ENCODE data around the gene SPR. TPM values are rescaled to one million over a fixed set of nuclear protein-coding genes. Genes with fewer than 3 reads are reported as not detected.
"Not testable (repeated sequence)": the region's sequence is repeated elsewhere in the genome, so short reads cannot be mapped to it uniquely, and the experiment has no call there.

Gene SPR
- total and polyA plus RNA-seq, 2 donors (not counting 3 experiments of a cell fraction or from before 2014, with no cell fraction given), result 22.0 to 27.6 TPM

DNA sequence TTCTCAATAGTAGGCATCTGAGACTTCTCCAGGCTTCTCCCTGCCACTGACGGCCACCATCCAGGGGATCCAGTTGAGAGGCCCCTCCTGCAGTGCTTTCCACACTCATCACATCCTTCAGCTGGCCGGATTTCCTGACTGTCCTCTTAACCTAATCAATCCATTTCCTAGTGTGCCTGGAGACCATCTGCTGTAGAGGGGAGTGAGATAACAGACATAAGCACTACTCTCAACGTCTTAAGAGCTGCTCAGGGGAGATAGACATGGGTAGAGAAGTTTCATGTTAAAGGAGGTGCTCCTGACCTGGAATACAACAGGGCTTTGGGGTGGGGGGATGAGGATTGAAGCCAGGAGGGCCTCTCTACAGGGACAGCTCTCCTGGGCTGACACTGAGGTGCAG, 14.2 kb downstream of the SPR start:
- no TSS peak for BruUV-seq (replicated peaks)
- Histone ChIP-seq H3K9ac (replicated peaks; ENCODE audit: extremely low read depth, insufficient read depth, low read length) (no peak overlapping the region), H3K79me2 (ENCODE audit: control insufficient read depth, insufficient read depth, low read length) (no peaks in the 10 kb centered on the region), H2AFZ (ENCODE audit: low read depth, low read length) (no peak overlapping the region), H3K4me1 (ENCODE audit: control insufficient read depth, extremely low read depth, insufficient read depth, low read length) (peaks cover 1% of the 10 kb centered on the region), H3K27me3 (ENCODE audit: control insufficient read depth in 2 of 2, insufficient read depth in 2 of 2, low read length in 2 of 2) (peaks cover 26 to 51% of the 10 kb centered on the region in 2 experiments), H3K27ac (ENCODE audit: insufficient read depth, low read depth, low read length) (no peak overlapping the region), H3K9me3 (replicated peaks; ENCODE audit: control insufficient read depth, insufficient read depth, low read length) (no peaks in the 10 kb centered on the region), H3K9me1 (replicated peaks; ENCODE audit: control insufficient read depth, extremely low read depth, insufficient read depth, low read length) (no peaks in the 10 kb centered on the region), H4K20me1 (replicated peaks; ENCODE audit: control insufficient read depth, extremely low read depth, insufficient read depth, low read length) (no peaks in the 10 kb centered on the region), H3K4me3 (replicated peaks in 1 of 3; ENCODE audit: insufficient read depth in 1 of 3, low read depth in 1 of 3, low read length in 3 of 3) (no peak overlapping the region), H3K36me3 (ENCODE audit: control insufficient read depth in 2 of 2, extremely low read depth in 1 of 2, insufficient read depth in 2 of 2, low read length in 2 of 2) (no peaks in the 10 kb centered on the region), H3K4me2 (ENCODE audit: insufficient read depth, low read length) (no peak overlapping the region)
- FAIRE-seq, result no peak
- TF ChIP-seq JUN (IDR thresholded peaks at IDR 0.05; ENCODE audit: borderline replicate concordance, insufficient read depth, insufficient read length, low read depth) (no peak), MYC (IDR thresholded peaks at IDR 0.05; ENCODE audit: low read depth, low read length) (no peak), EZH2 (IDR thresholded peaks at IDR 0.05; ENCODE audit: borderline replicate concordance, low read depth, low read length, severe bottlenecking) (no peak), POLR2AphosphoS5 (IDR thresholded peaks at IDR 0.05; ENCODE audit: insufficient read depth, low read depth, low read length) (no peak), POLR2A (IDR thresholded peaks at IDR 0.05; ENCODE audit: low read depth, low read length) (no peak)
- TF ChIP-seq, protein P1, sequence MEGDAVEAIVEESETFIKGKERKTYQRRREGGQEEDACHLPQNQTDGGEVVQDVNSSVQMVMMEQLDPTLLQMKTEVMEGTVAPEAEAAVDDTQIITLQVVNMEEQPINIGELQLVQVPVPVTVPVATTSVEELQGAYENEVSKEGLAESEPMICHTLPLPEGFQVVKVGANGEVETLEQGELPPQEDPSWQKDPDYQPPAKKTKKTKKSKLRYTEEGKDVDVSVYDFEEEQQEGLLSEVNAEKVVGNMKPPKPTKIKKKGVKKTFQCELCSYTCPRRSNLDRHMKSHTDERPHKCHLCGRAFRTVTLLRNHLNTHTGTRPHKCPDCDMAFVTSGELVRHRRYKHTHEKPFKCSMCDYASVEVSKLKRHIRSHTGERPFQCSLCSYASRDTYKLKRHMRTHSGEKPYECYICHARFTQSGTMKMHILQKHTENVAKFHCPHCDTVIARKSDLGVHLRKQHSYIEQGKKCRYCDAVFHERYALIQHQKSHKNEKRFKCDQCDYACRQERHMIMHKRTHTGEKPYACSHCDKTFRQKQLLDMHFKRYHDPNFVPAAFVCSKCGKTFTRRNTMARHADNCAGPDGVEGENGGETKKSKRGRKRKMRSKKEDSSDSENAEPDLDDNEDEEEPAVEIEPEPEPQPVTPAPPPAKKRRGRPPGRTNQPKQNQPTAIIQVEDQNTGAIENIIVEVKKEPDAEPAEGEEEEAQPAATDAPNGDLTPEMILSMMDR (IDR thresholded peaks at IDR 0.05; ENCODE audit: extremely low read depth in 1 of 2, insufficient read depth in 1 of 2, low read depth in 1 of 2, low read length in 2 of 2), result no peak
- POLR2A ChIA-PET, result no interaction called here
- intact Hi-C loops (cut with micrococcal nuclease) (no loop called here), dilution Hi-C loops (cut with MboI; ENCODE audit: extremely low pct_ligation_motif_present, low sequenced_read_pairs) (no loop called here)
- no peak for DNase-seq (ENCODE audit: low read depth, low spot score)
- CTCF ChIA-PET, result no interaction called here

DNA sequence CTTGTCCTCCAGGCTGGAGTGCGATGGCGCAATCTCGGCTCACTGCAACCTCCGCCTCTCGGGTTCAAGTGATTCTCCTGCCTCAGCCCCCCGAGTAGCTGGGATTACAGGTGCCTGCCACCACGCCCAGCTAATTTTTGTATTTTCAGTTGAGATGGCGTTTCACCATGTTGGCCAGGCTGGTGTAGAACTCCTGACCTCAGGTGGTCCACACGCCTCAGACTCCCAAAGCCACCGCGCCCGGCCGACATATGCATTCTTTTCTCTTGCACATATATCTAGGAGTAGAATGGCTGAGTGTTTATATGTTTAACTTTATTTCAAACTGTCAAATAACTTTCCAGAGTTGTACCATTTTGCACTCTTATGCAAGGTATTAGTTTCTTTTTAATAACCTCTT, 20.2 kb downstream of the SPR start:
- H3K27ac ChIP-seq (ENCODE audit: insufficient read depth, low read depth, low read length); H3K9me3 ChIP-seq (replicated peaks; ENCODE audit: control insufficient read depth, insufficient read depth, low read length); H3K36me3 ChIP-seq (ENCODE audit: control insufficient read depth in 2 of 2, extremely low read depth in 1 of 2, insufficient read depth in 2 of 2, low read length in 2 of 2); H3K9me1 ChIP-seq (replicated peaks; ENCODE audit: control insufficient read depth, extremely low read depth, insufficient read depth, low read length); BruUV-seq (replicated peaks); H3K4me3 ChIP-seq (replicated peaks in 1 of 3; ENCODE audit: insufficient read depth in 1 of 3, low read depth in 1 of 3, low read length in 3 of 3); H3K9ac ChIP-seq (replicated peaks; ENCODE audit: extremely low read depth, insufficient read depth, low read length); H3K4me1 ChIP-seq (ENCODE audit: control insufficient read depth, extremely low read depth, insufficient read depth, low read length); H3K79me2 ChIP-seq (ENCODE audit: control insufficient read depth, insufficient read depth, low read length); dilution Hi-C loops (cut with MboI; ENCODE audit: extremely low pct_ligation_motif_present, low sequenced_read_pairs); H3K4me2 ChIP-seq (ENCODE audit: insufficient read depth, low read length); POLR2A ChIA-PET; H2AFZ ChIP-seq (ENCODE audit: low read depth, low read length); FAIRE-seq; intact Hi-C loops (cut with micrococcal nuclease); H4K20me1 ChIP-seq (replicated peaks; ENCODE audit: control insufficient read depth, extremely low read depth, insufficient read depth, low read length); DNase-seq (ENCODE audit: low read depth, low spot score): not testable (repeated sequence)
- CTCF ChIA-PET, result interaction anchor here (1.0 kb wide), 1 partner anchor 269 kb away, joined by 4 read pairs; no protein-coding TSS in a partner anchor
- H3K27me3 ChIP-seq (ENCODE audit: control insufficient read depth in 2 of 2, insufficient read depth in 2 of 2, low read length in 2 of 2), result peaks cover 49 to 81% of the 10 kb centered on the region in 2 experiments
